NOMO-1 treated with DMSO at 0.1 percent for 48 hours (cell line): ENCODE results near the gene WIPI1.
"Not testable (repeated sequence)": the region's sequence is repeated elsewhere in the genome, so short reads cannot be mapped to it uniquely, and the experiment has no call there.

Experiments
- DNase-seq: peaks from one replicate; lab custom pipeline; 2025; ENCODE audit not compliant: unreplicated experiment; lab: John Stamatoyannopoulos, UW

WIPI1 gene

DNA sequence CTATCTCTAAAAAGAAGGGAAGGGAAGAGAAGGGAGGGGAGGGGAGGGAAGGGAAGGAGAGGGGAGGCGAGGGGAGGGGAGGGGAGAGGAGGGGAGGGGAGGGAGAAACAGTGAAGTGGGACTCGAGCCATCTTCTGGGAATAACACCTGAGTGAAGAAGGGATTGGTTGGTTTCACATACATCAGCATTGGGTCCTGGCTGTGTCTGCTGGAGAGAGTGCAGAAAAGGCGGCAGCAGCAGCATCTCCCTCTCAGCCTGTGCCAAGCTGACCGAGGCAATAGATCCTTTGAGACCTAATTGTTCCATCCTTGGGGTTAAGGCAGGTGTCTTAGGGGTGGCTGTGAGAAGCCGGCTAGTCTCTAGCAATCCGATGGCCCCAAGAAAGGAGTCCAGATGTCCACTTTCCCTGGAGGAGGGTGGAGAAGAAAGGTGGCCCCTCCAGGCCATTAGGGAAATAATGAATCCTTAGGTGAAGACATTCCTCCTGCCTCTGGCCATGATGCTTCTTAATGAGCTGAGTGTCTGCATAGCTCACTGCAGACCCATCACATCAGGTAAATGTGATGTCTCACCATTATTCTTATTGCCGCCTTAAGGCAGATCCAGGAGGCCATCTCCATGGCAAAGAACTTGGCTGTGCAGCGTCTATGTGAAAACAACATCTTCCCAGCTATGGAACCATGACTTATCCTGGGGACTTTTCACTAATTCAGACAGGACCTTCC, 71.6 kb downstream of the WIPI1 start:
- DNase-seq = no peak

DNA sequence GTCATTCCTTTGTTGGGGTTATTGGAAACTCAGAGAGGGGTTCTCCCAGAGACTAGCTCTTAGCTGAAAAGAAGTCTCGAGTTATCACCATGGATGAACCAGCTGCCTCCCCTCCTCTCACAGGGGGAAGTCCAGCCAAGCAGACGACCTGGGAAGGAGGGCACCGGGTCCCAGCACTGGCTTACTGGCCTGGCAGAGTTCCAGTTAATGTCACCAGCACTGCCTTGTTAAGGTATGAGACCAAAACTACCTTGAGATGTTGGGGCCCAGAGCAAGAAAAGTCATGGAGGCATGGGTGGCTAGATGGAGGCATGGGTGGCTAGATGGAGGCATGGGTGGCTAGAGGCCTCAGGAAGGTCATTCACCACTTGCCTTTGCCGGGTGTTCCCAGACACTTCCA, 72.4 kb downstream of the WIPI1 start:
- no peak for DNase-seq

- peak; percentile 35 for DNase-seq
Measured at GRCh38 chr17:68384471-68384870, 72.8 kb downstream of the WIPI1 start.

GRCh38 chr17:68383443-68384321, 73.6 kb downstream of the WIPI1 start:
- peak; percentile 80 for DNase-seq

DNA sequence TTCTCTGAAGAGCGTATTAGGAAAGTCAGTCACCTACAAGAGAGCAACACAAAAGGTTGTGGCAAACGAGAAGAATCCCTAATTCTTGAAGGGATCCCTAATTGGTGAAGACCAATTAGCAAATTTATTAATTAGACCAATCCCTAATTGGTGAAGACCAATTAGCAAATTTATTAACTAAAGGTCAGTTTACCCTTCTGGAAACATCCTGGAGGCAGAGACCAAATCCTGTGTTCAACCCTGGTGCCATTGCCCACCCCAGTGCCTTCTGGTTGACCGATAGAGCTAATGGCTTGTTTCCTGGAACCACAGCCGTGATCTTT, 74.2 kb downstream of the WIPI1 start:
- DNase-seq = no peak

DNA sequence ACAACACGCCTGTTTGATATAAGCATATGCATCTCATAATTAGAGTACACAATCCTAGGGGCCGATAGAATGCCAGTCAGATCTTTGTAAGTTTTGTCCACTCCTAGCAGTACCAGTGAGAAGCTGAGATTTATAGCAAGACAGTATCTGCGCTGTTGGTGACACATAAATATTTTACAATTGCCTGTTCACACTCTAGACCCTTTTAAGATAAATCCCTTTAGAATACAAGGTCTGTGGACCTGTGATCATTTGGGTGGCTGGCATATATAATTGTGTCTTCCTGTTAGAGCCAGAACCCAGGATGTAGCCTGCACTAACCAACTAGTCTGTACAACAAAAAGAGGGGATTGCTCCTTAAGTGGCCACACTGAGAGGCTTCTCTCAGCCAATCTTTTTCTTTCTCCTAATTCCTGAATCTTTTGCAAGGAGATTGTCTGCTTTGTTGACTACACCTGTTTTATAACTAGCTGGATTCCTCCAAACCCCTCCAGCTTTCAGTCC, 74.7 kb downstream of the WIPI1 start:
- no peak for DNase-seq

GRCh38 chr17:68381076-68381900, 76.0 kb downstream of the WIPI1 start:
- peak; percentile 20 for DNase-seq

DNA sequence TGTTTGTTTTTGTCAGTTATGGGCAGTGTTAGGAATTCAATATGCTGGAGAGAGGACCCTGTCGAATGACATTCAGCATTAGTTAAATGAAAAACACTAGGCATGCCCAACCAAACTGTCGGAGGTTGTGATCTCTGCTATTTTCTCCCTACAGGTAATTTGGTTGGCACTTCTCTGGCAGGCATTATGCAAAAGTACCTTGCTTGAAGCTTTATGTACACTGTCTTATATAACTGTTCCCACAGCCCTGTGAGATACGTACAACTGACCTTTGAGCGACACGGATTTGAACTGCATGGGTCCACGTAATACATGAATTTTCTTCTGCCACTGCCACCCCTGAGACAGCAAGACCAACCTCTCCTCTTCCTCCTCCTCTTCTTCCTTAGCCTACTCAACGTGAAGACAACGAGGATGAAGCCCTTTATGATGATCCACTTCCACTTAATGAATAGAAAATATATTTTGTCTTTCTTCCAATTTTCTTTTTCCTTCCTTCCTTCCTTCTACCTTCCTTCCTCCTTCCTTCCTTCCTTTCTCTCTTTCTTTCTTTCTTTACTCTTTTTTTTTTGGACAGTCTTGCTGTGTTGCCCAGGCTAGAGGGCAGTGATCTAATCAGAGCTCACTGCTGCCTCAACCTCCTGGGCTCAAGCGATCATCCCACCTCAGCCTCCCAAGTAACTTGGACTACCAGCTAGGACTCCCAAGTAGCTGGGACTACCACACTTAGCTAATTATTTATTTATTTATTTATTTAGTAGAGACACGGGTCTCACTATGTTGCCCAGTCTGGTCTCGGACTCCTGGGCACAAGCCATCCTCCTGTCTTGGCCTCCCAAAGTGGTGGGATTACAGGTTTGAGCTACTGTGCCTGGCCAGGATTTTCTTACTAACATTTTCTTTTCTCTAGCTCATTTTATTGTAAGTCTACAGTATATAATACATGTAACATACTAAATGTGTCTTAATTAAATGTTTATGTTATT, 77.3 kb downstream of the WIPI1 start:
- DNase-seq = no peak

DNA sequence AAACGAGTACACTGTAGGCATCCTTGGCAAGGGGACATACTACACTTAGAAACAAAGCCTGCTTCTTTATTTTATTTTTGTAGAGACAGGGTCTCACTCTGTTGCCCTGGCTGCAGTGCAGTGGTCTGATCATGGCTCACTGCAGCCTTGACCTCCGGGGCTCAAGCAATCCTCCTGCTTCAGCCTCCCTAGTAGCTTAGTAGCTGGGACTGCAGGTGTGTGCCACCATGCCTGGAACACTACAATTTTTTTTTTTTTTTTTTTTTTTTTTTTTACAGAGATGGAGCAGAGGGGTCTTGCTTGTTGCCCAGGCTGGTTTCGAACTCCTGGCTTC, 78.2 kb downstream of the WIPI1 start:
- DNase-seq = no peak

DNA sequence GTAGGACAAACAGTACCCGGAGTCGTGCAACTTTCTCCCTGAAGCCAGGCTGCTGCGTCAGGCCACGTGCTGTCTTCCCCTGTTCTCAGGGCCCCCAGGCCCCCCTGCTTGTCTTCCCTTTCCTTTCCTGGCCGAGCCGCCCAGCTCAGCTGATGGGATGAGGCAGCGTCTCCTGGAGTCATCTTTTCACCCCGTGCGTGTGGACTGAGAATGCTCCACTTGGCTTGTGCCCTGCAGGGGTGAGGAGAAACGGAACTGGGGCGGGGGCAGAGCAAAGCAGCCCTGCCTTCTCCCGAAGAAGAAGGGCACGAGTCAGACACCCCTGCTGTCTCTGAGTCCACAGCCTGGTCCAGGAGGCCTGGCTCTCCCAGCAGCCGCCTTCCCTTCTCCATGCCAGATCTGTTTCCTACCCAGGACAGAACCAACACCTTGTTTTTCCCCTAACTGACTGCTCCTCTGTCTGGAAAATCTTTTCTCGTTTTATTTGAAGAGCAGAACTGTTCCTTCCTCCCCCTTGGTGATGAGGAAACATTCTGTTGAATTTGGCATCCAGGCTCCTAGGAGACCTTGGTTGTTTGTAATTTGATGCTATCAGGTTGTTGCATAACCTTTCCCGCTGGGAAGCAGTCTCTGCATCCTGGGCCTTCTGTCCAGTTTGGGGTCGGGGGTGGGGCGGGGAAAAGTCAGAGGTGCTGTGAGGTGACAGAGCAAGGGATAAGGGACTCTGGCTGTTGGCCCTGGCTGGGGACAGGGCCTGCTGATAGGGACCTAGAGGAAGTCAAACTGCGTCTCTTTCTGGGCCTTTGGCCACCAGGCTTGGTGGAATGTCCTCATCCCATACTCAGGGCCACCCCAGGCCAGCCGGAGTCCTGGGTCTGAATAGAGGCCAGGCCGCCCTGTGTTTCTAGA, 78.8 kb downstream of the WIPI1 start:
- no peak for DNase-seq

DNA sequence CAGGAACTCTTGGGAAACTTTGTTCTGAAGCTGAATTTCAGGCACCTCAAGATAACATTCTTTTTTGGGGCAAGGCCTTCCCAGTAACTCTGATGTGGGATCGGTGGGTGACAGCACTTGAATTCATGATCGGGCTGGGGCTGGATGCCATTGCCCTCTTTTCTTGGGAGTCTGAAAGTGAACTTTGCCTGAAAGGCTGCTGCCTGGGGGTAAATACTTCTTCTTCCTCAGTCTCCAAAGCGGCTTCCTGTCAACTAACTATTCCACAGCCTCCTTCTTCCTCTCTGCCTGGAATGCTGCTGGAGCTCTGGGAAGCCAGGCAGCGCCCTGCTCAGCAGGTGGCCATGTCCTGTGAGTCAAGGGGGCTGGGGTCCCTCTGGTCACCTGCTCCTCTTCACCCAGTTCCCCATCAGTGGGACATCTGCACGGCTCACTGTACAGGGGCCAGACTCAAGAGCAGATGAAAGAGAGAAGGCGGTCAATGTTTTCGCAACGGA, 79.5 kb downstream of the WIPI1 start:
- DNase-seq = no peak

DNA sequence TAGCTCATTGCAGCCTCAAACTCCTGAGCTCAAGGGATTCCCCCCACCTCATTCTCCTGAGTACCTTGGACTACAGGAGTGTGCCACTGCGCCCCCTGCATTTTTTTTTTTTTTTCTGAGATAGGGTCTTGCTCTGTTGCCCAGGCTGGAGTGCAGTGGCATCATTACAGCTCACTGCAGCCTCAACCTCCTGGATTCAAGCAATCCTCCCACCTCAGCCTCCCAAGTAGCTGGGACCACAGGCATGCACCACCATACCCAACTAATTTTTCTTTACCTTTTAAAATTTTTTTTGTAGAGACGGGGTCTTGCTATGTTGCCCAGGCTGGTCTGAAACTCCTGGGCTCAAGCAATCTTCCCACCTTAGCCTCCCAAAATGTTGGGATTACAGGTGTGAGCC, 81.1 kb downstream of the WIPI1 start:
- DNase-seq = not testable (repeated sequence)

- no peak for DNase-seq
Measured at GRCh38 chr17:68375566-68375965, 81.7 kb downstream of the WIPI1 start.
